ENCODE data around the gene DYNC1I2.

The DYNC1I2 gene

GRCh38 chr2:171788316-171788993 lies 101.2 kb downstream of the DYNC1I2 start:
- ChIA-PET CTCF (no interaction called here), POLR2A (no interaction called here)
- Histone ChIP-seq H3K9me3 (ENCODE audit: control insufficient read depth, insufficient read depth, low read depth, low read length) (no peaks in the 10 kb centered on the region), H3K4me3 (ENCODE audit: low read depth, low read length) (no peak overlapping the region), H3K4me1 (ENCODE audit: control insufficient read depth, insufficient read depth, low read length) (peaks cover 6% of the 10 kb centered on the region), H3K27ac (ENCODE audit: extremely low read depth, low read depth, low read length) (no peak overlapping the region), H3K36me3 (ENCODE audit: control insufficient read depth in 2 of 2, insufficient read depth in 1 of 2, low read length in 2 of 2) (peaks cover 13 to 64% of the 10 kb centered on the region in 2 experiments)
- no peak for TF ChIP-seq ZNF184 (tag by site-specific recombination; IDR thresholded peaks at IDR 0.05)
- no peak for TF ChIP-seq ZFP41 (tag by site-specific recombination; IDR thresholded peaks at IDR 0.05; ENCODE audit: borderline replicate concordance)
- TF ChIP-seq, protein P1, sequence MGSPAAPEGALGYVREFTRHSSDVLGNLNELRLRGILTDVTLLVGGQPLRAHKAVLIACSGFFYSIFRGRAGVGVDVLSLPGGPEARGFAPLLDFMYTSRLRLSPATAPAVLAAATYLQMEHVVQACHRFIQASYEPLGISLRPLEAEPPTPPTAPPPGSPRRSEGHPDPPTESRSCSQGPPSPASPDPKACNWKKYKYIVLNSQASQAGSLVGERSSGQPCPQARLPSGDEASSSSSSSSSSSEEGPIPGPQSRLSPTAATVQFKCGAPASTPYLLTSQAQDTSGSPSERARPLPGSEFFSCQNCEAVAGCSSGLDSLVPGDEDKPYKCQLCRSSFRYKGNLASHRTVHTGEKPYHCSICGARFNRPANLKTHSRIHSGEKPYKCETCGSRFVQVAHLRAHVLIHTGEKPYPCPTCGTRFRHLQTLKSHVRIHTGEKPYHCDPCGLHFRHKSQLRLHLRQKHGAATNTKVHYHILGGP (tag by site-specific recombination; IDR thresholded peaks at IDR 0.05), result no peak
- TF ChIP-seq GLIS2 (tag by site-specific recombination; IDR thresholded peaks at IDR 0.05), result no peak
- TF ChIP-seq ZNF404 (tag by site-specific recombination; IDR thresholded peaks at IDR 0.05), result no peak
- no peak for TF ChIP-seq ZNF571 (tag by site-specific recombination; IDR thresholded peaks at IDR 0.05)

DNA sequence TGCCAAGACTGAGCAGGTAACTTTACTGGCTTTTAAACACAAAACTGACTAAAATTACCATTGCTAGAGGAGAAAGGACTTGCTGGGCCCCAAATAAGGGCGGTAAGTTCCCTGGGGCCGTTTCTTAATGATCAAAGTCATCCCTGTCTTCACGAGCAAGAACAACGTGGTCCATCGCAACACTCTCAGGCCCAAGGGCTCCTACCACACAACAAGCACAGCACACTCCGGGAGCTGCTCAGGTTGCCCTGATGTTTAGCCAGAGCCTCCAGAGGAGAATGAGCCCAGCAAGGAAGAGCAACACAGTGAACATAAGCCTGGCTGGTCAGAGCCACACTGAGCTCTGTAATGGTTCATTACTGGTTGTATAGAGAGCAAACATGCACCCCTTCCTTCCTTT lies 102.7 kb downstream of the DYNC1I2 start:
- CTCF ChIA-PET, result interaction anchor here (0.7 kb wide), 1 partner anchor 324 kb away, joined by 4 read pairs; no protein-coding TSS in a partner anchor
- H3K27ac ChIP-seq (ENCODE audit: extremely low read depth, low read depth, low read length), result no peak overlapping the region
- TF ChIP-seq ZNF354C (tag by site-specific recombination; IDR thresholded peaks at IDR 0.05; ENCODE audit: borderline replicate concordance, low read depth) (no peak), ZNF623 (tag by site-specific recombination; IDR thresholded peaks at IDR 0.05) (no peak), SP7 (tag by site-specific recombination; IDR thresholded peaks at IDR 0.05) (no peak), ZNF785 (tag by site-specific recombination; IDR thresholded peaks at IDR 0.05) (no peak), ZBTB44 (tag by site-specific recombination; IDR thresholded peaks at IDR 0.05) (no peak), OVOL3 (tag by site-specific recombination; IDR thresholded peaks at IDR 0.05) (no peak), ZNF157 (tag by site-specific recombination; IDR thresholded peaks at IDR 0.05) (no peak), ZNF266 (tag by site-specific recombination; IDR thresholded peaks at IDR 0.05; ENCODE audit: low read depth) (no peak), ZNF501 (tag by site-specific recombination; IDR thresholded peaks at IDR 0.05) (no peak), ZNF558 (tag by site-specific recombination; IDR thresholded peaks at IDR 0.05) (no peak), ZNF350 (tag by site-specific recombination; IDR thresholded peaks at IDR 0.05) (no peak), YY1 (tag by site-specific recombination; IDR thresholded peaks at IDR 0.05) (no peak), PRDM1 (tag by site-specific recombination; IDR thresholded peaks at IDR 0.05) (no peak), ZNF221 (tag by site-specific recombination; IDR thresholded peaks at IDR 0.05; ENCODE audit: borderline replicate concordance) (no peak), ZNF658 (tag by site-specific recombination; IDR thresholded peaks at IDR 0.05) (no peak)
- TF ChIP-seq, protein P1 (tag by site-specific recombination; IDR thresholded peaks at IDR 0.05), result no peak
- TF ChIP-seq, protein P2, sequence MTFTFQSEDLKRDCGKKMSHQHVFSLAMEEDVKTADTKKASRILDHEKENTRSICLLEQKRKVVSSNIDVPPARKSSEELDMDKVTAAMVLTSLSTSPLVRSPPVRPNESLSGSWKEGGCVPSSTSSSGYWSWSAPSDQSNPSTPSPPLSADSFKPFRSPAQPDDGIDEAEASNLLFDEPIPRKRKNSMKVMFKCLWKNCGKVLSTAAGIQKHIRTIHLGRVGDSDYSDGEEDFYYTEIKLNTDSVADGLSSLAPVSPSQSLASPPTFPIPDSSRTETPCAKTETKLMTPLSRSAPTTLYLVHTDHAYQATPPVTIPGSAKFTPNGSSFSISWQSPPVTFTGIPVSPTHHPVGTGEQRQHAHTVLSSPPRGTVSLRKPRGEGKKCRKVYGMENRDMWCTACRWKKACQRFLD (tag by site-specific recombination; IDR thresholded peaks at IDR 0.05), result no peak
- POLR2A ChIA-PET, result no interaction called here
- H3K4me3 ChIP-seq (ENCODE audit: low read depth, low read length), result no peak overlapping the region
- H3K36me3 ChIP-seq (ENCODE audit: control insufficient read depth in 2 of 2, insufficient read depth in 1 of 2, low read length in 2 of 2), result peaks cover 7 to 49% of the 10 kb centered on the region in 2 experiments; a peak in 2 of 3 replicates
- H3K4me1 ChIP-seq (ENCODE audit: control insufficient read depth, insufficient read depth, low read length), result peaks cover 8% of the 10 kb centered on the region
- H3K9me3 ChIP-seq (ENCODE audit: control insufficient read depth, insufficient read depth, low read depth, low read length), result no peaks in the 10 kb centered on the region

Measured in HEK293 (cell line).